ENCODE data around the gene PANX2.

The PANX2 gene

DNA sequence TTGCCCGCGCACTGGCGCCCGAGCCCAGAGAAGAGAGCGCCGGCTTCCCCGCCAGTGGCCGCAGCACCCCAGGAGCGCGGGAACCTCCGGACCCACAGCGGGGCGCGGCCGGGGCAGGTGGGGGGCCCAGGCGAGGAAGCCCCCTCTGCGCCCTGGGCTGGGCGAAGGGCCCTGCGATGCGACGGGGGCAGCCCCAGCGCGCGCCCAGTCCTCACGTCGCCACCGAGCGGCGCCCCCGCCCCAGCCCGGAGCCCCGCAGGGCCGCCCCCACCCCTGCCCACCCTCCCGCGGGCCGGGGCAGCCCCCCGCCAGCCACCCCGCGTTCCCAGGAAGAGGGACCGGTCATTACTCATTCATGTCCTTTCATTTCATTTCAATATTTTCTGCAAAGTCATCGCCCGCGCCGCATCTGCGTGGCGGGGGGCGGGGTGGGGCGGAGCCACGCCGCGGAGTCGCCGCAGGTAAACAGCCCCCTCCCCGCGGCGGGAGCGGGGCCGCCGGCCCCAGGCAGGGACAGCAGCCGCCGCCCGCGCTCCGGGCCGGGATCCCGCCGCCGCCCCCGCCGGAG, 673 bp upstream of the PANX2 start:
- Histone ChIP-seq H3K9me3 (ENCODE audit: control insufficient read depth in 2 of 2, low read length in 2 of 2) (no peaks in the 10 kb centered on the region), H3K4me3 (ENCODE audit: low read length in 2 of 2) (no peak overlapping the region), H3K27ac (ENCODE audit: low read depth in 2 of 2, low read length in 2 of 2) (no peak overlapping the region), H3K4me1 (ENCODE audit: control insufficient read depth in 2 of 2, insufficient read depth in 2 of 2, low read length in 2 of 2) (no peaks in the 10 kb centered on the region), H3K27me3 (ENCODE audit: control insufficient read depth in 2 of 2, insufficient read depth in 2 of 2, low read length in 2 of 2) (peaks cover 15 to 16% of the 10 kb centered on the region in 2 donors), H3K36me3 (ENCODE audit: control insufficient read depth in 2 of 2, insufficient read depth in 2 of 2, low read length in 2 of 2) (no peaks in the 10 kb centered on the region), H3K9ac (ENCODE audit: low read depth in 1 of 2, low read length in 2 of 2) (no peak overlapping the region)

DNA sequence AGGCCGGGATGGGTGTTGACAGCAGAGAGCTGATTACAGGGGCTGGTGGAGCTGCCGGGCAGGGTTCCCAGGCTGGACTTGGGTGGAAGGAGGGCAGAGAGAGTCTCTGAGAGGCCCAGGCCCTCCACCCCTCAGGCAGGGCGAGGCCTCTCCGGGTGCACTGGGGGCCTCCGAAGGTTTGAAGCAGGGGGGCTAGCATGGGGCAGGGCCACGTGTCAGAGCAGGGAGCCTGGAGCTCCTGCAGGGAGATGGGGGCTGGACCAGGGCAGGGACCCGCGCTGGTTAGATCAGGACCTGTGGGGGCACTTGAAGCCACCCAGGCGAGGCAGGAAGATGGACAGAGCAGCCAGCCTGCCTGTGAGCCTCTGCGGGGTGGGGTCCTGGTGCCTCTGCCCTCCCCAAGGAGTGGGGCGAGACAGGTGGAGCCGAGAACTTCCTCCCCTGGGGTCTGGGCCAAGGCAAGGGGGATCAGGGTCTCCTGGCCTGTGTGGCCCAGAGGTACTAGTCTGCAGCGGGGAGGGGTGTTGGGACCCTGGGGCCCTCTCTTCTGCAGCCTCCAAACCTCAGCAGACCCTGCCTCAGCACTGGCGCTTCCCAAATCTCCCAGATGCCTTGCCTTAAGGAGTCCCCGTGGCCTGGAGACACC, 911 bp downstream of the PANX2 start:
- Histone ChIP-seq H3K9me3 (ENCODE audit: control insufficient read depth in 2 of 2, low read length in 2 of 2) (no peaks in the 10 kb centered on the region), H3K4me1 (ENCODE audit: control insufficient read depth in 2 of 2, insufficient read depth in 2 of 2, low read length in 2 of 2) (no peaks in the 10 kb centered on the region), H3K27me3 (ENCODE audit: control insufficient read depth in 2 of 2, insufficient read depth in 2 of 2, low read length in 2 of 2) (peaks cover 15 to 16% of the 10 kb centered on the region in 2 donors), H3K36me3 (ENCODE audit: control insufficient read depth in 2 of 2, insufficient read depth in 2 of 2, low read length in 2 of 2) (no peaks in the 10 kb centered on the region), H3K9ac (ENCODE audit: low read depth in 1 of 2, low read length in 2 of 2) (no peak overlapping the region), H3K27ac (ENCODE audit: low read depth in 2 of 2, low read length in 2 of 2) (no peak overlapping the region), H3K4me3 (ENCODE audit: low read length in 2 of 2) (no peak overlapping the region)

GRCh38 chr22:50171965-50172421, 1.5 kb downstream of the PANX2 start:
- Histone ChIP-seq H3K27me3 (ENCODE audit: control insufficient read depth in 2 of 2, insufficient read depth in 2 of 2, low read length in 2 of 2) (peaks cover 15 to 16% of the 10 kb centered on the region in 2 donors), H3K27ac (ENCODE audit: low read depth in 2 of 2, low read length in 2 of 2) (no peak overlapping the region), H3K4me3 (ENCODE audit: low read length in 2 of 2) (no peak overlapping the region), H3K36me3 (ENCODE audit: control insufficient read depth in 2 of 2, insufficient read depth in 2 of 2, low read length in 2 of 2) (no peaks in the 10 kb centered on the region), H3K9ac (ENCODE audit: low read depth in 1 of 2, low read length in 2 of 2) (no peak overlapping the region), H3K4me1 (ENCODE audit: control insufficient read depth in 2 of 2, insufficient read depth in 2 of 2, low read length in 2 of 2) (no peaks in the 10 kb centered on the region), H3K9me3 (ENCODE audit: control insufficient read depth in 2 of 2, low read length in 2 of 2) (no peaks in the 10 kb centered on the region)

- H3K27ac ChIP-seq (ENCODE audit: low read depth in 2 of 2, low read length in 2 of 2) = no peak overlapping the region
- no peaks in the 10 kb centered on the region for H3K9me3 ChIP-seq (ENCODE audit: control insufficient read depth in 2 of 2, low read length in 2 of 2)
- H3K4me1 ChIP-seq (ENCODE audit: control insufficient read depth in 2 of 2, insufficient read depth in 2 of 2, low read length in 2 of 2) = no peaks in the 10 kb centered on the region
- H3K36me3 ChIP-seq (ENCODE audit: control insufficient read depth in 2 of 2, insufficient read depth in 2 of 2, low read length in 2 of 2) = no peaks in the 10 kb centered on the region
- H3K27me3 ChIP-seq (ENCODE audit: control insufficient read depth in 2 of 2, insufficient read depth in 2 of 2, low read length in 2 of 2) = peaks cover 14 to 16% of the 10 kb centered on the region in 2 donors
- H3K4me3 ChIP-seq (ENCODE audit: low read length in 2 of 2) = no peak overlapping the region
- H3K9ac ChIP-seq (ENCODE audit: low read depth in 1 of 2, low read length in 2 of 2) = no peak overlapping the region
Observed at GRCh38 chr22:50173311-50173982, 2.9 kb downstream of the PANX2 start.

- Histone ChIP-seq H3K4me3 (ENCODE audit: low read length in 2 of 2) (no peak overlapping the region), H3K9ac (ENCODE audit: low read depth in 1 of 2, low read length in 2 of 2) (no peak overlapping the region), H3K4me1 (ENCODE audit: control insufficient read depth in 2 of 2, insufficient read depth in 2 of 2, low read length in 2 of 2) (no peaks in the 10 kb centered on the region), H3K9me3 (ENCODE audit: control insufficient read depth in 2 of 2, low read length in 2 of 2) (no peaks in the 10 kb centered on the region), H3K36me3 (ENCODE audit: control insufficient read depth in 2 of 2, insufficient read depth in 2 of 2, low read length in 2 of 2) (no peaks in the 10 kb centered on the region), H3K27ac (ENCODE audit: low read depth in 2 of 2, low read length in 2 of 2) (no peak overlapping the region), H3K27me3 (ENCODE audit: control insufficient read depth in 2 of 2, insufficient read depth in 2 of 2, low read length in 2 of 2) (peaks cover 11 to 14% of the 10 kb centered on the region in 2 donors)
Observed at GRCh38 chr22:50173983-50174355, 3.4 kb downstream of the PANX2 start.

DNA sequence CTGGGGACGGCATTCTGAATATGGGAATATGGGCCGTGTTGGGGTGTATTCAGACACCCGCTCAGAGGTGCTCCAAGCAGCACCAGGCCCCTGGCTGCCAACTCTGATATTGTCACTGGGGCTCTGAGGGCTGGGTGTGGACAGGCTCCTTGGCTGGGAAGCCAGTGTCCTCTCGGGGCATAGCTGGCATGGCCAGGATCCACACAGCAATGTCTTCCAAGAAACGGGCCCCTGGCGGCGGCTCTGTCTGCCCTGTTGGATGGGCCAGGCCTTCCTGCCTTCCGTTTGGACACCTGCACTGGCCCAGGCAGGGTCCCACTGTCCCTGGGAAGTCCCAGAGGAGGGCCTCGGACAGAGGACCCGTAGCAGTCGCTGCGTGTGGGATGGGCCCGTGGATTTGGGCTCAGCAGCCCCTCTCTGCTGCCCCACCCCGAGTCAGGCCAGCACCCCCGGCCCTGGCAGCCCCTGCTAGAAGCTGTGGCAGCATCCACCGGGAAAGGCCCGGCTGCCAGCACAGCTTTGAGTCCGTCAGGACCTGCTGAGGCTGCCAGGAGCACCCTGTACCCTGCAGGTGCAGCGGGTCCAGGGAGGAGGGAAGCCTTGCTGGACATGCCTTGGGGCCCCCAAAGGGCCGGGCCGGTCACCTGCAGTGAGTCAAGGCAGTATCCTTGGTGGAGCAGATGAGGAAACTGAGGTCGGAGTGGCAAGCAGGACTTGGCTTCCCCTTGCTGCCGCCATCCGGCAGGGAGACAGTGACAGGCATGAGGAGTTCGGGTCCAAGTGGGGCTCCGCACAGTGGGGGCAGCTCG, 4.1 kb downstream of the PANX2 start:
- Histone ChIP-seq H3K27me3 (ENCODE audit: control insufficient read depth in 2 of 2, insufficient read depth in 2 of 2, low read length in 2 of 2) (peaks cover 7 to 14% of the 10 kb centered on the region in 2 donors), H3K9me3 (ENCODE audit: control insufficient read depth in 2 of 2, low read length in 2 of 2) (no peaks in the 10 kb centered on the region), H3K27ac (ENCODE audit: low read depth in 2 of 2, low read length in 2 of 2) (no peak overlapping the region), H3K4me1 (ENCODE audit: control insufficient read depth in 2 of 2, insufficient read depth in 2 of 2, low read length in 2 of 2) (peaks cover 0 to under 1% of the 10 kb centered on the region in 2 donors), H3K4me3 (ENCODE audit: low read length in 2 of 2) (no peak overlapping the region), H3K36me3 (ENCODE audit: control insufficient read depth in 2 of 2, insufficient read depth in 2 of 2, low read length in 2 of 2) (no peaks in the 10 kb centered on the region), H3K9ac (ENCODE audit: low read depth in 1 of 2, low read length in 2 of 2) (no peak overlapping the region)

DNA sequence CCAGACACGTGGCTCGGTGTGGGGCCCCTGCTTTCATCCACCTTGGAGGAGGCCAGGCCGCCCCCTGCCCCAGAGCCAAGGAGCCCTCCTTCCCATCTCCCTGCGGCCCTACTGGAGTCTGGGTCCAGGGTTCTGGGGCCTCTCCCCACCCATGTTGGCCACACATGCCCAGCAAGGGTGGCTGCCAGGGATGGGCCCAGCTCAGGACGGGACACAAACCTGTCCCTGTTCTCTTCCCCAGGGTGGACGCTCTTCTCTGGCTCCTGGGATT, 4.6 kb downstream of the PANX2 start:
- Histone ChIP-seq H3K36me3 (ENCODE audit: control insufficient read depth in 2 of 2, insufficient read depth in 2 of 2, low read length in 2 of 2) (no peaks in the 10 kb centered on the region), H3K27me3 (ENCODE audit: control insufficient read depth in 2 of 2, insufficient read depth in 2 of 2, low read length in 2 of 2) (peaks cover 10 to 14% of the 10 kb centered on the region in 2 donors), H3K27ac (ENCODE audit: low read depth in 2 of 2, low read length in 2 of 2) (no peak overlapping the region), H3K4me3 (ENCODE audit: low read length in 2 of 2) (no peak overlapping the region), H3K4me1 (ENCODE audit: control insufficient read depth in 2 of 2, insufficient read depth in 2 of 2, low read length in 2 of 2) (peaks cover 0 to 5% of the 10 kb centered on the region in 2 donors), H3K9ac (ENCODE audit: low read depth in 1 of 2, low read length in 2 of 2) (no peak overlapping the region), H3K9me3 (ENCODE audit: control insufficient read depth in 2 of 2, low read length in 2 of 2) (no peaks in the 10 kb centered on the region)

DNA sequence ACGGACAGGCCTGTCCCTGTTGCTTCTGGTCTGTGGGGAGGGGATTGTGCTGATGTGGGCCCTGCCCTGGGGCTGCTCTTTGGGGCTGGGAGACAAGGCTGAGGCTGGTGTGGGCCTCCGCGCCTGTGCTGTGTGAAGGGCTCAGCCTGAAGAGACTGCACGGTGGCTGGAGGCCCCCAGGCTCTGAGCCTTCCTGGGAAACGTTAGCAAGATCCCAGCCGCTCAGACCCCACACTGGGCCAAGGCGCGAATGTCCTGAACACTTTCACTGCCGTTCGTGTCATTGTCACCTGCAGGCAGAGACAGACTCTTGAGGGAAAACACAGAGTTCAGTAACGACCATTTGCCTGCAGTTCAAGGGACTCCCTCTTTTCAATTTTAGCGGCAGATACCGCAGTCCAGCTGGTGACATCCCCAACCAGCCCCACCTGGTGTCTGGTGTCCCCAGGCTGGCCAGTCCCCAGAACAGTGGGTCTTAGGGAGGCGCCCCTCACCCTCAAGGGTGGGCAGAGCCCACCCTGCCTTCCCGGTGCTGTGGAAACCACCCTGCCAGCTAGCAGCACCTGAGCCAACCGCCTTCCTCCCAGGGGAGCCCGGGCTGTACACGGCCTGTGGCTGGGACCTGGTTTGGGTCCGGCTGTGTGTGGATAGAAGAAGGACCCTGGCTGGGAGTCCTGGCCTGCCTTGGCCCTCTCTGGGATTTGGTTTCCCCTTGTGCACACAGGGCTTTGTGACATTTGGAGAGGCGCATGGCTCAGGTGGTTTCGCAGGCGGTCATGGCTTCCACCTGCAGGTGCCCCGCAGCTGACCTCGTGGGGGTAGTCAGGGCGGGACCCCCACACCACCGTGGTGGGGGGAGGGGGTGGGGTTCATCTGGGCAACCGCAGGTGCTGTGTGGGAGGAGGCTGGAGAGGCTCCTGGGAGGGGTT, 5.7 kb downstream of the PANX2 start:
- Histone ChIP-seq H3K4me3 (ENCODE audit: low read length in 2 of 2) (no peak overlapping the region), H3K4me1 (ENCODE audit: control insufficient read depth in 2 of 2, insufficient read depth in 2 of 2, low read length in 2 of 2) (peaks cover 0 to 5% of the 10 kb centered on the region in 2 donors), H3K9me3 (ENCODE audit: control insufficient read depth in 2 of 2, low read length in 2 of 2) (no peaks in the 10 kb centered on the region), H3K36me3 (ENCODE audit: control insufficient read depth in 2 of 2, insufficient read depth in 2 of 2, low read length in 2 of 2) (no peaks in the 10 kb centered on the region), H3K27me3 (ENCODE audit: control insufficient read depth in 2 of 2, insufficient read depth in 2 of 2, low read length in 2 of 2) (peaks cover 8 to 14% of the 10 kb centered on the region in 2 donors), H3K9ac (ENCODE audit: low read depth in 1 of 2, low read length in 2 of 2) (no peak overlapping the region), H3K27ac (ENCODE audit: low read depth in 2 of 2, low read length in 2 of 2) (no peak overlapping the region)

GRCh38 chr22:50176850-50177536, 6.5 kb downstream of the PANX2 start:
- Histone ChIP-seq H3K27ac (ENCODE audit: low read depth in 2 of 2, low read length in 2 of 2) (no peak overlapping the region), H3K27me3 (ENCODE audit: control insufficient read depth in 2 of 2, insufficient read depth in 2 of 2, low read length in 2 of 2) (peaks cover 2 to 10% of the 10 kb centered on the region in 2 donors), H3K4me3 (ENCODE audit: low read length in 2 of 2) (no peak overlapping the region), H3K4me1 (ENCODE audit: control insufficient read depth in 2 of 2, insufficient read depth in 2 of 2, low read length in 2 of 2) (peaks cover 0 to 5% of the 10 kb centered on the region in 2 donors), H3K9ac (ENCODE audit: low read depth in 1 of 2, low read length in 2 of 2) (no peak overlapping the region), H3K9me3 (ENCODE audit: control insufficient read depth in 2 of 2, low read length in 2 of 2) (no peaks in the 10 kb centered on the region), H3K36me3 (ENCODE audit: control insufficient read depth in 2 of 2, insufficient read depth in 2 of 2, low read length in 2 of 2) (no peaks in the 10 kb centered on the region)

Data from mucosa of rectum (tissue), 2 donors.